ENCODE measurements around the gene TSPAN9.

- TF ChIP-seq POLR2A (IDR thresholded peaks at IDR 0.05) (no peak), CTCF (IDR thresholded peaks at IDR 0.05) (no peak), POLR2AphosphoS5 (IDR thresholded peaks at IDR 0.05) (no peak)
Observed at GRCh38 chr12:3203713-3204112, 126.5 kb downstream of the TSPAN9 start.
